Stimulated activated CD4-positive, alpha-beta T cell treated with anti-CD3 and anti-CD28 coated beads, Interleukin-12 subunit alpha, Interleukin-12 subunit beta, amount 100 ng/mL, for 24 hours (primary cell): ENCODE measurements around the gene CYP4F8.
"Not testable (repeated sequence)": the region's sequence is repeated elsewhere in the genome, so short reads cannot be mapped to it uniquely, and the experiment has no call there.

Experiments used
- DNase-seq, 2 experiments: peaks; one replicate each; pipeline ENCODE4 v3.0.0-alpha.2; 2020; ENCODE audit warnings: low read depth in 2 of 2

CYP4F8 gene, protein sequence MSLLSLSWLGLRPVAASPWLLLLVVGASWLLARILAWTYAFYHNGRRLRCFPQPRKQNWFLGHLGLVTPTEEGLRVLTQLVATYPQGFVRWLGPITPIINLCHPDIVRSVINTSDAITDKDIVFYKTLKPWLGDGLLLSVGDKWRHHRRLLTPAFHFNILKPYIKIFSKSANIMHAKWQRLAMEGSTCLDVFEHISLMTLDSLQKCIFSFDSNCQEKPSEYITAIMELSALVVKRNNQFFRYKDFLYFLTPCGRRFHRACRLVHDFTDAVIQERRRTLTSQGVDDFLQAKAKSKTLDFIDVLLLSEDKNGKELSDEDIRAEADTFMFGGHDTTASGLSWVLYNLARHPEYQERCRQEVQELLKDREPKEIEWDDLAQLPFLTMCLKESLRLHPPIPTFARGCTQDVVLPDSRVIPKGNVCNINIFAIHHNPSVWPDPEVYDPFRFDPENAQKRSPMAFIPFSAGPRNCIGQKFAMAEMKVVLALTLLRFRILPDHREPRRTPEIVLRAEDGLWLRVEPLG

DNA sequence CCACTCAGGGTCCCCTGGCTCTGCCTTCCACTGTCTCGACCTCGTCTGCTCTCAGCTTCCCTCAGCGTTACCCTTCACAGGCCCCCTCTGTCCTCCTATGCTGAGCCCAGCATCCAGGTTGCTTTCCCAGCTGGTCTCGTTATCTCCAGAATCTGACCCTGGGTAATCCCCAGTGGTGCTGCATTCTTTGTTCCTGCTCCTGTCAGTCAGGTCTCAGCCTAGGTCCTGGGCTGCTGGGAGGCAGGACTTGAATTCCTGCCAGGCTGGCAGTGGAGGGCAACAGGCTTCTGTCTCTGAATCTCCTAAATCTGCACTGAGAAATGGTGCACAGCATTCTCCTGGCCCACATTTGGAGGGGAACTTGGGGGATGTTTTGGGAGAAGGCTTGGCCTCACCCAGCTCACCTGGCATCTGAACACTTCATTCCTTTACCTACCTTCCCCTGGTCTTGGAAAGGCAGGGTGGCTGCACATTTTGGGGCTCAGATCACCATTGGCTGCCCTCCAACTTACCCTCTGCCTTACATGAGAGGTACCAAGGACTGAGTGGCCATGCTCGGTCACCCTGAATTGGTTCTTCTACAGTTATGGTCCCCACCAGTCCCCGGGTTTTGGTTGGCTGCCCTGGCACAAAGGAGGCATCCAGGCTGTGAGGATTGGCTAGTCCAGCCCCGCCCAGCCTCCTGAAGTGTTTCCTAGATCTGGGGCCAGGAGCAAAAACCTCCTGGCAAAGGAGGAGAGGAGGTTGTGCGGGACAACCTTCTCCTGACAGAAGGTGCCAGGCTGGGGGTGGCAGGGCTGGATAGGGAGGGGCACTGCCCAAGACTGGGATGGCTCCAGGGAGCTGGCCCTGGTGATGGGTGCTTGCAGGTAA, at the start of gene CYP4F8:
TSS of gene CYP4F8 (plus strand) at position 712 of the 873 bp plus-strand sequence. CDS start 399 bp downstream, outside the sequence.
- DNase-seq = no peak

DNA sequence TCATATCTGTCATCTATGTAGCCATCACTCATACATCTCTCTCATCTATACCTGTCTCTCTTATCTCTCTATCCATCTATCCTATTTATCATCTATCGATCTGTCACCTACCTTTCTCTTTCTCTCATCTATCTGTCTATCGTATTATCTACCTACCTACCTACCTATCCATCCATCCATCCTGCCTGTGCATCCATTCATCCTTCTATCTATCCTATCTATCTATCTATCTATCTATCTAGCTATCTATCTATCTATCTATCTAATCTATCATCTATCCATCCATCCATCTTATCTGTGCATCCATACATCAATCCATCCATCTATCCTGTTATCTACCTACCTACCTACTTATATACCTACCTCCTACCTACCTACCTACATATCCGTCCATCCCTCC, 44.6 kb upstream of the CYP4F8 start:
- no peak for DNase-seq

DNA sequence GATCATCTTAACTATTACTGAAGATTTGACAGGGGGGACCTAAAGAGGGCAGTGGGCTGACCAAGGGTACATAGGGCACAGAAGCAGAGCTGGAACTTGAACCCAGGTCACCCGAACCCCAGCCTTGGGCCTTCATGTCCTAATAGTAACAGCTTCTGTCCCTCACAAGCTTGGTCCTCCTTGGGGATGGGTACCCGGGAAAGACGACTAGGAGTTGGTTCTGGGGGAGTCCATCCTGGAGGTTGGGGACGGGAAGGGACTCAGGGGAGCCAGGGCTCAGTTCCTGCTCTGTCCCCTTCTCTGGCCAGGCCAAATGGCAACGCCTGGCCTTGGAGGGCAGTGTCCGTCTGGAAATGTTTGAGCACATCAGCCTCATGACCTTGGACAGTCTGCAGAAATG, 39.6 kb upstream of the CYP4F8 start:
- no peak for DNase-seq

DNA sequence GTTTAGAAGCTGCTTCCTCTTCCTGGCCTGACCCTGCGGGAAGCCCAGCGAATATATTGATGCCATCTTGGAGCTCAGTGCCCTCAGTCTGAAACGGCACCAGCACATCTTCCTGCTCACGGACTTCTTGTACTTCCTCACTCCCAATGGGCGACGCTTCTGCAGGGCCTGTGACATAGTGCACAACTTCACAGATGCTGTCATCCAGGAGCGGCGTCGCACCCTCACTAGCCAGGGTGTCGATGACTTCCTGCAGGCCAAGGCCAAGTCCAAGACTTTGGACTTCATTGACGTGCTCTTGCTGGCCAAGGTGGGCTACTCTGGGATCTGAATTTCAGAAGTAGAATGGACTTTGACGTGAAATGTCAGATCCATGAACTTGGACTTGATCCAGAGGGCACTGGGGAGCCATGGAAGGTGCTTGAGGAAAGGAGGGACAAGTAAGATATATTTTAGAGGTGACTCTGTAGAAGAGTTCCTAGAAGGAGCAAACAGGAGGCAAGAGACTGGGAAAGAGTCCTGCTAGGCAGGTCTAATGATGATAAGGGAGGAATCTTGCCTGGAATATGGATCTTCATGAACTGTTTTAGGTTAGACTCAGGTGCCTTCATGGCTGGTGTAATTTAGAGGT, 38.4 kb upstream of the CYP4F8 start:
- no peak for DNase-seq

DNA sequence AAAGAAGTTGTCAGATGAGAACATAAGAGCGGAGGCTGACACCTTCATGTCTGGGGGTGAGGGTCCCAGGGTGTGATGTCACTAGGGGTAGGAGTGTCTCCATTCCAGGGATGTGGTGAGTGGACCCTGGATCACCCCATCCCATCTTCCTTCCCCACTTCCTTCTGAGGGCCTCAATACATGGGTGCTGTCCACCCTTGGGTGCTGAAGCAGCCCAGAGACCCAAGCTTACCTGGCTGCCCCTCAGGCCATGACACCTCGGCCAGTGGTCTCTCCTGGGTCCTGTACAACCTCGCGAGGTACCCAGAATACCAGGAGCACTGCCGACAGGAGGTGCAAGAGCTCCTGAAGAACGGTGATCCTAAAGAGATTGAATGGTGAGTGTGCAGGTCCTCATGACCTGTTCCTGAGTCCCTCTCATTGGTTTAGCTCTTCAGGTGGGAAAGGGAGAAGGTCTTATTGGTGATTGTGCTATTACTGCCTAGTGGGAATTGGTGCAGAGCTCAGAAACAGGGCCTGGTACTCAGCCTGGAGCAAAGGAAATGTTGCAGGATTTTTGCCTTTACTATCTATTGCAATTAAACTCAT, 37.7 kb upstream of the CYP4F8 start:
- DNase-seq = no peak

DNA sequence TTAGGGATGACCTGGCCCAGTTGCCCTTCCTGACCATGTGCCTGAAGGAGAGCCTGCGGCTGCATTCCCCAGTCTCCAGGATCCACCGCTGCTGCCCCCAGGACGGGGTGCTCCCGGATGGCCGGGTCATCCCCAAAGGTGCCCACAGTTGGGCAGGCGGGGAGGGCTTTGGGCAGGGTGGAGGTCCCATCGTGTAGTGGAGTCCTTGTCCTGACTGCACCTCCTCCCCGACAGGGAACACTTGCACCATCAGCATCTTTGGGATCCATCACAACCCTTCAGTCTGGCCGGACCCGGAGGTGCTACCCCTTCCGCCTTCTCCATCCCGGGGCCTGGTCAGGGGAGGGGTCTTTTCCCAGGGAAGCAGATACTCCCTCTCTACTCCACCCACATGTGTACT, 31.7 kb upstream of the CYP4F8 start:
- no peak for DNase-seq

DNA sequence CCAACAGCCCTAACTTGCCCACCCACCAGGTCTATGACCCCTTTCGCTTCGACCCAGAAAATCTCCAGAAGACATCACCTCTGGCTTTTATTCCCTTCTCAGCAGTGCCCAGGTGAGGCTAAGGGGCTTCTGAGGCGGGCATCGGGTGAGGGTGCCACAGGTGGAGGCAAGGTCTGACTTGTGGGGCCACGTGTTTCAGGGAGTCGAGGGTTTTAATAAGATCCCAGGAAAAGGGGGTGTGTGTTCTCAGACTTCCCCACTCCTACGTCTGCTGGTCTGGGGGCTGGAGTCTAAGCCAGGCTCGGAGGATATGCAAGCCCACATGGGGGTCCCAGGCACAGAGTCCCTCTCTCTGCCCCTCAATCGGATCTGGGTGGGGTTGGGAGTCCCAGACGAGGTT, 30.9 kb upstream of the CYP4F8 start:
- no peak for DNase-seq

DNA sequence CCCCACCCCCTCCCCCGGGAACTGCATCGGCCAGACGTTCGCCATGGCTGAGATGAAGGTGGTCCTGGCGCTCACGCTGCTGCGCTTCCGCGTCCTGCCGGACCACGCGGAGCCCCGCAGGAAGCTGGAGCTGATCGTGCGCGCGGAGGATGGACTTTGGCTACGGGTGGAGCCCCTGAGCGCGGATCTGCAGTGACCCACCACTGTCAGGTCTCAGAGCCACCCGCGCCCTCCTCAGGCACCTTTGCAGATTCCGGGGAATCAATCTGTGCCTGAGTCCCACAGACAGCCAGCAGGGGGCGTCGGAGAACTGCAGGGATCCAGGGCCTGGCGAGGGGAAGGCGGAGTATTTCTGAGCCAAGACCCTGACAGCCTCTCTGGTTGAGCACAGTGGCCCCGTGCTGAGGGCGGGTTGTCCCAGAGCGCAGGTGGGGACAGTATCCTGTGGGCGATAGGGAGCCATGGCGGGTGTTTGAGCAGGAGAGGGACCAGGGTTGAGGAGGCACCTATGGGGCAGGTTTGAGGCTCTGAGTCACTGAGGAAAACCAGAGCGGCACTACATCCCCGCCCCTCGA, 30.4 kb upstream of the CYP4F8 start:
- peak; percentile 67 to 87 for DNase-seq

DNA sequence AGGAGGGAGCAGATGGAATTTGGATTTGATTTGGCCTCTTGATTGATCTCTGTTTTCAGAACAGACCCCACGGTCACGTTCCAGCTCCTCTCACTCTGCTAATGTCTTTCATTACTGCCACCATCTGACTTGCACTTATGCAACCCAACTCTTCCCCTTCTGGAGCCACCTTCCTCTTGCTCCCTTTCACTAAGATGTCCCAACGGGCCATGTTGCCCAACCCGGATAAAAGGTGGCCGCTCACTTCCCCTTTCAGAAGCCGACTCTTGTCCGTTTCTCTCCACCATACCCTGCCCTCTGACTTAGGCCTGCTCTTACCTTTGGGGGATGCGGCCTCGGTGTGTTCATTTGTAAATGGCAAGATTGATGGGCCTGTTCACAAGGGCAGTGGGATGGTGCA, 27.4 kb upstream of the CYP4F8 start:
- no peak for DNase-seq

DNA sequence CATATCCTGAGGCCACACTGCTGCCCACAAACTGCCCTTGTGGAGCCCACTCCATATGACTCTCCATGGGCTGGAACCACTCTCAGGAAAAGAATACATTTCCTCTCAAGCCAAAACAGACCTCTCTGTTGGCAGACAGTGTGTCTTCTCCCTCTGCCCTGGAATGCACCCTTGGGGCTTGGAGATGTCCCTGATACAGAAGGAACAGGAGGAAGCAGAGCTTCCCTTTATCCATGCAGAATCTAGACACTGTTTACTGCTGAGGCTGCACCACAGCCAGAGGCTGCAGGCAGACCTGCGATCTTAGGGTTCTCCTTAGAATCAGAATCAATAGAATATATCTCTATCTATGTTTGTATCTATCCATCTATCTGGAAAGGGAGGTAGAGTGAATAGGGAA, 26.8 kb upstream of the CYP4F8 start:
- DNase-seq = no peak

DNA sequence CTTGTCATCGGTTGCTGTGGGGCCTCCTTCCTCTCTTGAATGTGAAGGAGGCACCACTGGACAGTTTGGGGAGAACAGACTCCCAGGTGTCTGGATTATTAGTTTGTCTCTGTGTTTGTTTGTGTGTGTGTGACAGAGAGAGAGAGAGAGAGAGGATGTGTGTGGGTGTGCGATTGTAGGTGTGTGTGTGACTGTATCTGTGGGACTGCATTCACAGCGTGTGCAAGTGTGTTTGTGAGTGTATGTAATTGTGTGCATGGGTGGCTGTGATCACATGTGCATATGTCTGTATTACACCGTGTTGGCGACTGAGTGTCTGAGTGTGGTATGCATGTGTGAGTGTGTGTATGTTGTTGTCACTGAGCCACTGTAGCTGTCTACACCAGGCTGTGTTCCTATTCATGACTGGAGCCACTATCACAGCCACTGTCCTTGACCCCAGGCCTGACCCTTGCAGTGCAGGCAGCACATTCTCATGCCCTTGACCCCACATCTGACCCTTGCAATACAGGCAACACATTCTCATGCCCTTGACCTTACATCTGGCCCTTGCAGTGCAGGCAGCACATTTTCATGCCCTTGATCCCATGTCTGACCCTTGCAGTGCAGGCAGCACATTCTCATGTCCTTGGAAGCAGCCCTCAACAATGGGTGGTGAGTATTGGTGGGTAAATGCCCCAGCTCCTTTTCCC, 25.1 kb upstream of the CYP4F8 start:
- no peak for DNase-seq

DNA sequence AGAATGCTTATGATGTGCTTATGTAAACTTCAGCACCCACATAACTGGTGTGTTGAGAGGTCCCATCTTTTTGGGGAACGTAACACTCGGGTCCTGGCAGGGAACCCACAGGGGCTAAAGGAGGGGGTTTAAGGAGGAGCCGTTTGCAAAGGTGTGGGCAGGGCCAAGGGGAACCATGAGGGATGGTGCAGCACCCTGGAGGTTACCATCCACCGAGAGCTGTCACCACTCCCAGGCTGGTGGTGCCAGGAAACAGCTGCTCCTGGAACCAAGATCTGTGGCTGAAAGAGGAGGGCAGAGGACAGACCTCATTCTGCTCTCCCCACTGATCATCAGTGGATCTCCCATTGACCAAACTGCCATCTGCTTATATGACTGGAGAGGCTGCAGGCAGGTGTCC, 23.2 kb upstream of the CYP4F8 start:
- no peak for DNase-seq

DNA sequence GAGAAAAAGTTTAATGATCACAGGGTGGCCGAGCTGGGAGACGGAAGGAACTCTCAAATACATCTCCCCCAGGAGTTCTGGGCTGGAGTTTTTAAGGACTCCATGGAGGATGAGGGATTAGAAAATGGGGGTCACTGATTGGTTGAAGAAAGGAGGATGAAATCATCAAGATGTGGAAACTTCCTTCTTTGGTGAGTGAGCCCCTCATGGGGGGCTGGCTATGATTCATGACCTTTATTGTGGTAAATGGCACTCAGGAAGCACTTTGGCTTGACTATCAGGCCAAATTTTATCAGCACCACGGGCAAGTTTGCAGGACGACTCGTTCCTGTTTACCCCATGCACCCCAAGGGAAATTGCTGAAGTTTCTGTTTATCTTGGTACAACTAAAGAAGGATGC, 22.5 kb upstream of the CYP4F8 start:
- not testable (repeated sequence) for DNase-seq

DNA sequence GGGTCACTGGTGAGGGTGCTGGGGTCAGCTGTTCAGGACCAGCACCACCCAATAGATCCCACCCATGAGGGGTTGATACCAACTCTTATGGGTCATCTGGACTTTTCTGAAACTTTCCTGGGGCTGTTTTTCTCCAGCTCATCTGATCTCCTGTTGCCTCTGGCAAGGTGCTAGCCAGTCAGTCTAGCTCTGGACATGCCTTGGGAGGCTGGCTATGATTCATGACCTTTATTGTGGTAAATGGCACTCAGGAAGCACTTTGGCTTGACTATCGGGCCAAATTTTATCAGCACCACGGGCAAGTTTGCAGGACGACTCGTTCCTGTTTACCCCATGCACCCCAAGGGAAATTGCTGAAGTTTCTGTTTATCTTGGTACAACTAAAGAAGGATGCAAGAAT, 21.3 kb upstream of the CYP4F8 start:
- DNase-seq = not testable (repeated sequence)

DNA sequence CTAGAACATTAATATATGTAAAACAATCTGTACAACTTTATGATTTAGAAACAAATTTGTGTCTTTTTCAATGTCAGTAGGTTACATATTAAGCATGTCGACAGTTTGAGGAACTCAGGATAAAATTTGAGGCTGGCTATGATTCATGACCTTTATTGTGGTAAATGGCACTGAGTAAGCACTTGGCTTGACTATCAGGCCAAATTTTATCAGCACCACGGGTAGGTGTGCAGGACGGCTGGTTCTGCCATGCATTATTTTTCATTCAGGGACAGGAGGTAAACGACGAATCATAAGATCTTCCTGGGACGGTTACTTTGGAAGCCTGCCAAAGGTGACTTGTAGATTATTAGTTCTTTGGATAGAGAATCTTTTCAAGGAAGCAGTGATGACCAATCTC, 19.9 kb upstream of the CYP4F8 start:
- DNase-seq = no peak

DNA sequence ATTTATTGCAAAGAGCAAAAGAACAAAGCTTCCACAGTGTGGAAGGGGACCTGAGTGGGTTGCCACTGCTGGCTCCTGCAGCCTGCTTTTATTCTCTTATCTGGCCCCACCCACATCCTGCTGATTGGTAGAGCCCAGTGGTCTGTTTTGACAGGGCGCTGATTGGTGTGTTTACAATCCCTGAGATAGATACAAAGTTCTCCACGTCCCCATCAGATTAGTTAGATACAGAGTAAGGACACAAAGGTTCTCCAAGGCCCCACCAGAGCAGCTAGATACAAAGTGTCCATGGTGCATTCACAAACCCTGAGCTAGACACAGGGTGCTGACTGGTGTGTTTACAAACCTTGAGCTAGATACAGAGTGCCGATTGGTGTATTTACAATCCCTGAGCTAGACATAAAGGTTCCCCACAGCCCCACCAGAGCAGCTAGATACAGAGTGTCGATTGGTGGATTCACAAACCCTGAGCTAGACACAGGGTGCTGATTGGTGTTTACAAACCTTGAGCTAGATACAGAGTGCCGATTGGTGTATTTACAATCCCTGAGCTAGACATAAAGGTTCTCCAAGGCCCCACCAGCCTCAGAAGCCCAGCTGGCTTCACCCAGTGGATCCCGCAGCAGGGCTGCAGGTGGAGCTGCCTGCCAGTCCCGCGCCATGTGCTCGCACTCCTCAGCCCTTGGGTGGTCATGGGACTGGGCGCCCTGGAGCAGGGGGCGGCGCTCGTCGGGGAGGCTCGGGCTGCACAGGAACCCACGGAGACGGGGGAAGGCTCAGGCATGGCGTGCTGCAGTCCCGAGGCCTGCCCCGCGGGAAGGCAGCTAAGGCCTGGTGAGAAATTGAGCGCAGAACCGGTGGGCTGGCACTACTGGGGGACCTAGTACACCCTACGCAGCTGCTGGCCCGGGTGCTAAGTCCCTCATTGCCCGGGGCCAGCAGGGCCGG, 6.8 kb upstream of the CYP4F8 start:
- not testable (repeated sequence) for DNase-seq

DNA sequence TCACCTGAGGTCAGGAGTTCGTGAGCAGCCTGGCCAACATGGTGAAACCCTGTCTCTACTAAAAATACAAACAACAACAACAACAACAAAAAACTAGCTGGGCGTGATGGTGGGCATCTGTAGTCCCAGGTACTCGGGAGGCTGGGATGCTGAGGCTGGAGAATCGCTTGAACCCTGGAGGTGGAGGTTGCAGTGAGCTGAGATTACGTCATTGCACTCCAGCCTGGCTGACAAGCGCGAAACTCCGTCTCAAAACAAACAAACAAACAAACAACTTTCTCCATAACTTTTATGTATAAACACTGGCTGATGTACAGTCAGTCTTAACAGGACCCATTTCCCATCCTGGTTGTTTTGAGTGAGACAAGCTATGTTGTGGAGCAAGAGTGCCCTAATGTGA, 5.8 kb upstream of the CYP4F8 start:
- no peak for DNase-seq

DNA sequence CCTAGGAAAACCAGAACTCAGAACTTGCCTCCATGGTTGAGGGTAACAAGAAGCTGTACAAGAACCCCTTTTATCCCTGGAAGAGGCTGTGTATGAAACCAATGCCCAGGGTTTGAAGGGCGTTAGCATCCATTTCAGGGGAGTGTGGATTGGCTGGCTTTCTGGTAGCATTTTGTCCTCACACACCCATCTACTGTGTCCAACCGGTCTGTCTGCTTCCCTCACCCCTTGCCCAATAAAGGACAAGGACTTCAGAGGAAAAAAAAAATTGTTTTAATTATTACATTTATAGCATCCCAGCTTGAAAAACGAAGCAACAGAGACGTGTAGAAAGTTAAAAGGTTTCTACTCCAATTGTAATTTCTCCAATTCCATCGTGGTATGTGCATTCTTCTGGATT, 2.7 kb upstream of the CYP4F8 start:
- DNase-seq = no peak

DNA sequence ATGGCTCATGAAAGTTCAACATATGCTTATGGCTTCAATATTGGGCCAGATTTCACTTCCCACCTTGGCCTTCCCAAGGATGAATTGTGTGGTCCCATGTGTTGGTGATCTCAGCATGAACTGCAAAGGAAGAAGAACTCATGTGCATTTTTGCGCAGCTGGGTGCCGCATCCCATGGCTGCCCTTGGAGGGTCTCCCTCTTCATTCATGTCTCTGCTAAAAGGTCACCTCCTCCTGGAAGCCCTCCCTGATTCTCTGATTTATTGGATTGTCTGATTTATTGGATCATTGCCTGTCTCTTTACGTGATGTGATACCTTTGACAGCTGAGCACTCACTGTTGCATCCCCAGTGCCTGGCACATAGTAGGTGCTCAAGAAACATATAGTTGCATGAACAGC, 1.7 kb upstream of the CYP4F8 start:
- DNase-seq = no peak

DNA sequence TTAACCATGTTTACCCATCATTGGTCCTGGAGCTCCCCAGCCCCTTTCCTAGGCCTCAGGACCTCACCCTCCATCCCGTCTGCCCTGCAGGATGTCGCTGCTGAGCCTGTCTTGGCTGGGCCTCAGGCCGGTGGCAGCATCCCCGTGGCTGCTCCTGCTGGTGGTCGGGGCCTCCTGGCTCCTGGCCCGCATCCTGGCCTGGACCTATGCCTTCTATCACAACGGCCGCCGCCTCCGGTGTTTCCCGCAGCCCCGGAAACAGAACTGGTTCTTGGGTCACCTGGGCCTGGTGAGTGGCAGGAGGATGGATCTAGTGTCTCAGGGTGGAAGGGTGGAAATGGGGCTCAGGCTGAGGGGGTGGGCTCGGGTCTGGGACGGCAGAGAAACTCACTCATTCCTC, 508 bp downstream of the CYP4F8 start:
- no peak for DNase-seq
